HG02943 (cell line): ENCODE results near the gene MAGI1.

Experiments used
- ATAC-seq: cut with Tn5 transposase; IDR thresholded peaks from one replicate; pipeline ENCODE4 v1.9.1; 2021; ENCODE audit warnings: mild to moderate bottlenecking, low read depth, moderate library complexity; ENCODE audit not compliant: unreplicated experiment

MAGI1 gene

DNA sequence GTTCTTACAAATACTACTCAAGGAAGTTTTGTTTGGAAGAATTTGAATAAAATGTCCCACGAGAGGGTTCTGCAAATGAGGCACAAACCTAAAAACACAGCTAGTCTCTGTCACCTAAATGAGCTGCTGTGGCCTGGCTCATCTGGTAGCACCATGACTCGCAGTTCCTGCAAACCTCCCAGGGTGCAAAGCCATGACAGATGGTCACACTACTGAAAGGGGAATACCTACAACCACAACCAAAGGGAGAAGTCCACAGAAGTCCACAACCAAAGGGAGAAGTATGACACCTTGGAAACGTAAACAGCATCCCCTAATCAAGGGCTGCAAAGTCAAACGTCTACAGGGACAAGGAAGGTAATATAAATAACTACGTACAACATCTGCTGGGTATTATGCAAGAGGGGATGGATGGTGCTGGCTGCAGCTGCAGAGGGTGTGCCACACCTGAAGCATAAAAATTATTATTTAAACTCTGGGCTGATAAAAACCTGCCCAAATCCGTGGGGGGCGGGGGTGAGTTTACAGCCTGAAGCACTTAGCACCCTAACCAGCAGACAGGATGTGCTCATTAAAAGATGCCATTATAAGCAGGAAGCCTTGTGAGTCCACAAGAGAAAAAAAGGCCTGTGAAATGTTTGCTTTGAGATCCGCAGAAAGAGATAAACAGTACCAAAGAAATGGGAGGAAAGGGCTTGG lies 184.0 kb downstream of the MAGI1 start:
- ATAC-seq, result no peak

DNA sequence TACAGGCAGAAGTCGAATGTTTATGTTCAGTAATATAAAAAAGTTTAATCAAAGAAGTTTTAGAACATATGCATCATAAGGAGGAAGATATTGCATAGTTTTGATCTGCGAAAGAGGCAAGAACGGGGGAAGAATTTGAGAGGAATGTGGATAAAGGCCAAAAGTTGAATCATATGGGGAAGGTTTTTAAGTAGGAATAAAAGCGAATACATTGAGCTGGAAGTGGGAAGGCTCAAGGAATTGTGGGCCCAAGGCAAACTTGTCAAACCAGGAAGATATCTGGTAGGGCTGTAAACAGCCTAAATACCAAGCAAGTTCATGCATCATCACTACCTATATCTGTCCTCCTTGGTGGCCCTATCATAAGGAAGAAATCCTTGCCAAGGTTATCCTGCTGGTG lies 186.9 kb downstream of the MAGI1 start:
- ATAC-seq, result no peak

DNA sequence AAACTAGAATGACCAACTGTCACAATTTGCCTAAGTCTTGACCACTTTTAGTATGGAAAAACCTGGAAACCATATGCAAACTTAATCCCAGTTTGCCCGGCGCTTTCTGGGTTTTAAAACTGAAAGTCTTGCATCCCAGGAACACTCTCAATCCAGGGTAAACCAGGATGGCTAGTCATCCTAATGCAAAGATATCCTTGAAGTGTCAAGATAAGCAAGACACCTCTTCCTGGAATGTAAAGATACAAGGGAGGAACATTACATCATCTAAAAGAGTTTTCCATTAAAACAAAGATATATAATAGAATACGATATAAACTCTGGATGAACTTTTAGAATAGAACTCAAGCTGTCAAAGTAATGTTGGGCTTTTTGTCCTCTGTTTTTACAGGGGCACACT lies 188.5 kb downstream of the MAGI1 start:
- no peak for ATAC-seq

DNA sequence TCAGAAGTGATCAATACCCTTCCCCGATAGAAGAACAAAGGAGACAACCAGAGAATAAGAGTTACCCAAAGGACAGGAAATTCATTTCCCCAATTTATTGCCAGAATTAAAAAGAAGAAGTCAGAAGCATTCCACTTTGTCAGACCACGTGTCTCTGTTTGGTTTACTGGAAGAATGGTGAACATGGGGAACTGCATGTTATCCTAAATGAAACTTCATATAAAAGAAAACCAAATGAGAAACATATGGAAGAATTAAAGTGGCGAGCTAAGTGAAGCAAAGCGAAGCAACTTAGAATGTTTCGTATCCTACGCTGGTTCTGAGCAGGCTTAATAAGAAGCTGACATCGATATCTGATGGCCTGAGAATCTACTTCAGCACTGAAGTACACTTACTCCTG lies 190.7 kb downstream of the MAGI1 start:
- ATAC-seq, result no peak

DNA sequence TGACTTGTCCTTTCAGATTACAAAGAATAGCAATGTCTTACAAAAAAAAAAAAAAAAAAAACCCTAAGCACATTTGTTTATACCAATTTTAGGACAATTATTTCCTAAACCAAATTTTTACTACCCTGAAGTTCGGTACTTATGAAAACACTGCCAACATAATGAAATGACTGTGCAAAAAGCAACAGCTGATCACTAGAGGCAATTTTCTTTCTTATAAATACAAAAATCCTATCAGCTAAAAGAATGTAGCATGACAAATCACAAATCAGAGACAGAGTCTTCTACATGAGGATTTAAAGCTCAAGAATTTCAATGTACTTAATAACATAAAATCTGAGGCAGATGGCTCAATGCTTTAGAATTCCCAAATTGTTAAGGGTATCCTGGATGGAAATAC lies 191.8 kb downstream of the MAGI1 start:
- ATAC-seq, result no peak

DNA sequence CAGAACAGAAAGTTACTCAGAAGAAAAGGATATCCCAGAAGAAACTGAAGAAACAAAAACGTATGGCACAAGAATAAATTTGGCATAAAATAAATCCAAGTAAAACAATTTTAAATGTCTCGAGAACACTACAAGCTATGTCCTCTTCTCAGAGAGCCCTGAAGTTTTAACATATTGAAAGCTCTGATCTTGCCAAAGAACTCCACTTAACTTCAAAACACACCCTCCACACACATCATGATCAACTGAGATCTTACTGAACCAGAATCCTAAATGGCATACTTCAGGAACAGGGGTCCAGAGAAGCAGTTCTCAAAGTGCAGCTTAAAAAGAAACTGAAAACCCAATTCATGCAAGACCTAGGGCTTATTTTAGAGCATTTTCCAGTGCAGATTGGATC lies 194.3 kb downstream of the MAGI1 start:
- ATAC-seq, result no peak

DNA sequence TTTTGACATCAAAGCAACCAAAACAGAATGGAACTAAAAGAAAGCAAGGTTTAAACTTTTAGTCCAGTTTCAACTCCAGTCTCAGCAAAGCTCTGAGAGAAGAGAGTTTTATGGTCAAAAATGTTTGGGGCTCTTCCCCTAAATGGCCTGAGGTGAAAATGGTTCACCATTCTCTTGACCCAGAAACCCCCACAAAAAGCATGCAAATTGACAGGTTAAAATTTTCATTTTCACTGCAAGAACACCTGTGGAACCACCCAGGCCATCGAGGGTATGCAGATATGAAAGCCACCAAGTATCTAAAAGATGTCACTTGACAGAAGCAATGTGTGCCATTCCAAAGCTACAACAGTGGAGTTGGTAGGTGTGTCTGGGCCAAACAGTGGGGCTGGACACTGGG lies 195.0 kb downstream of the MAGI1 start:
- ATAC-seq, result no peak

DNA sequence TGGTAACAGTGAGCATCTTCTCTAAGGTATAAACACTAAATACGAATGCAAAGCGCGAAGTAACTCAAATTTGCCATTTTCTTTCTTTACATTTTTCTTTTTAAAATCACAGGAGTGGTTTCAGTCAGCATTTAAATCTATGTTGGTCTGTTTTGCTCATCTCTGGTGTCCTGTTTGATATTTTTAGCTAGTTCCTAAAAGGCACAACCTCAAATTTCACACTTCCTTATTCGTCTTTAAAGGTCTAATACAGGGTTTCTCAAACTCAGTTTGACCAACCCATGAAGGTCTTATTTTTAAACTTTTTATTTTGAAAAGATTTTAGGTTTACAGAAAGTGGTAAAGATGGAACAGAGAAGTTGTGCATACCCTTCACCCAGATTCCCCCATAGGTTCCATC lies 201.1 kb downstream of the MAGI1 start:
- ATAC-seq, result no peak

DNA sequence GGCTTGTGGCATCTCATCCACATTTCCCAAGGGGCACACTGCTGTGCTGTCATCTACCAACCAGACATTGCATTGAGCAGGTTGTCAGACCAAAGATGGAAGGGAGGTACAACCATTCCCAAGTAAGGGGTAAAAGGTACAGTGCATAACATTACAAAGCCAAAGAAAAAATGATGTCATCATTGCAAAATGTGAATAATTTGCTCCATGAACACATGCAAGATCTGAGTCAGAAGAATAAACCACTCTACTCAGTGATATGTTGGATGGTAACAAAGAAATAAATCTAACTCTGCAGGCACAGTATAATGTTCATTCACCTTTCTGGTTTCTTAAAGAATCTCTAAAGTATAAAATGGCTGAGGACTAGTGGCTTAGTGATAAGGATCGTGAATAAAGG lies 202.7 kb downstream of the MAGI1 start:
- ATAC-seq, result no peak

DNA sequence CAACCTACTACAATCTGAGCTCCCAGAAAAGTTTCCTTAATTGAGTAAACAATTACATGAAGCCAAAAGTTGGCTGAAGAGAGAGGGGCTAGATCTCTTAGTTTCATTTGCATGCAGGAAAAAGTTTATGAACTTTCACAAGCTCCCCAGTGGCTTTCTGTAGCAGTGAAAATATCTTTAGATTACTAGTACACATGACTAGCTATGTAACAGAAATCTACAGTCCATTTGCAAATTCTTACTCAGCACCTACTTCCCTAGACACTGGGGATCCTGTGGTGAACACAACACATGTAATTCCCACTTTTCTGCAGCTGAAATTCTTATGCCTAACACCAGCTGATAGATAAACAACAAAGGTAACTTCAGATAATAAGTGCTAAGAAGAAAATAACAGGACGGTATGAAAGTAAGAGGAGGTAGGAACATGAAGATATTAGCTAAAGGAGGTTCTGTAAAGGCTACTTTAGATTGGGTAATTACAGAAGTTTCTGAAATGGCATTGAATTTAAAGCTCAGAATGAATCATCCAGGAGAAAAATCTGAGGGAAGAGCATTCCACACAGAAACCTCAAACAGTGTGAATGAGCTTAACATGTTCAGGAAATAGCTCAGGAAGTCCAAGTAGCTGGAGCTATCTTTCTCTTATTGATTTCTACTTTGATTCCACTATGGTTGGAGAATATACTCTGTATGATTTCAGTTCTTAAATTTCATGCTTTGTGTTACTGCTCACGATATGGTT lies 204.8 kb downstream of the MAGI1 start:
- ATAC-seq, result no peak

DNA sequence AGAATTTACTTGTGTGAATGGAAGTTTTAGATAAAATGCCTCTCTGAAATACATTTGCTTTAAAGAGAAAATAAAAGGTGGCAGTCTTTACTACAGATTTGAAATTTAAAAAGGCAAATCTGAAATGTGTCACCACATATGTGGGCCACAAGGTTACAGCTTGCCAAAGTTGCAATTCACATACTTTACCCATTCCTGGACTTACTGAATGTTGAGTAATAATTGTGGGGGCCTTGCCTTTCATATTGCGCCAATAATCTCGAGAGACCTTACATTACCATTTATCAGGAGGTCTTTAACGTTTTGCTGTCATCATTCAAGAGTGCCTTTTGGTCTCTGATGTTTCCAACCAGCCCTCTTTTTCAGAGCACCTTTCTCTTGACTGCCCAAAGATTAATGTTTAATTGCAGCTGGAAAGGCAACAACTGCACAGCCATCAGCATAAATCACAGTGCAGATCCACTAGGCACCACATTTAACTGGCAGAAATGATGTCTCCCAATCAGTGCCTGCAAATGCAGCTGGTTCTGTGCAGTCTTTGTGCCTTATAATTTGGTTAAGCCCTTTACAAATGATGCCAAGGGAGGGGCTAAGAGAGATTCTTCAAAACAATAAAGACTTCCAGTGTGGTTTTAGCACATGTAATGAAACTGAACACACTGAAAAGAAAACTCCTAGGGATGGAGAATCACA lies 206.8 kb downstream of the MAGI1 start:
- ATAC-seq, result no peak

DNA sequence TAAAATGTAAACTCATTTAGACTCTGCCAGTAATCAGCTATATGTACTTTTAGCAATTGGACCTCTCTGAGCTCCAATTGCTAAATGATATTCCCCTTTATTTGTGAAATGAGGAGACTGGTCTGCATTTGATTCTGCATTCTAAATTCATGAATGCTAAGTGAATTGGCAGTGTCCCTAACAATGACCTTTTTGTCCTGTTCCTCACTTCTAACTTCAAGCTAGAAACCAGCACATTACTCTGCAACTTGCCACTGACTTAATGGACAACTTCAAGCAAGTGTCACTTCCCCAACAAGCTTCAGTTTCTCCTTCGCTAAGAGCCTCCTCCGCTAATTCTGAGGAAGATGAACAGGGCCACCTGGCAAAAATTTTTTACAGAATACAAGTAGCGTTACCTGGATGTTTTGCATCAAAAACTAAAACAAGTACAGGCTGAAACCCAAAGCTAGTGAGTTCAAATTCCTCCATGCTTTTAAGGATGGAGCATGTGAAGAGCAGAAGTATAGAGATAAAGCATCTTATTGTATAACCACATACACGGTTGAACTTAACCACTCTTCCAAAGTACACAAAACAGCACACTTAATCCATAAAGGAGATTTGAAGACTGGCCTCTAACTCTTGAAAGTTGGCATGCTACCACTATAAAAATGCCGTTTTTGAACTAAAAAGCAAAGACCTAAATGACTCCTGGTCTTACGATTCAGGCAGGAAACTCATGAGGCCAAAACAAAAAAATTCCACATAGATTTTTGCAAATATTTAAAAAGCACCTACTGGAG lies 207.6 kb downstream of the MAGI1 start:
- no peak for ATAC-seq

DNA sequence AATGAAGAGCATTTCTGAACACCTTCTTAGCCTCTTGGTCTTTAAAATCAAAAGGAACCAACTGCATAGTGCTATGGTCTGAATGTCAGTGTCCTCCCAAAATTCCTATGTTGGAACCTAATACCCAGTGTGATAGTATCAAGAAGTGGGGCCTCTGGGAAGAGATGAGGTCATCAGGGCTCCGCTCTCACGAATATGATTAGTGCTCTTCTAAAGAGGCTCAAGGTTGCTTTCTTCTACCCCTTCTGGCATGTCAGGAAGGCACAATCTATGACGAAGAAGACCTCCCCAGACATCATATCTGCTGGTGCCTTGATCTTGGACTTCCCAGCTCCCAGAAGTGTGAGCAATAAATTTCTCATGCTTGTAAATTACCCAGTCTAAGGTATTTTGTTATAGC lies 209.5 kb downstream of the MAGI1 start:
- ATAC-seq, result no peak

DNA sequence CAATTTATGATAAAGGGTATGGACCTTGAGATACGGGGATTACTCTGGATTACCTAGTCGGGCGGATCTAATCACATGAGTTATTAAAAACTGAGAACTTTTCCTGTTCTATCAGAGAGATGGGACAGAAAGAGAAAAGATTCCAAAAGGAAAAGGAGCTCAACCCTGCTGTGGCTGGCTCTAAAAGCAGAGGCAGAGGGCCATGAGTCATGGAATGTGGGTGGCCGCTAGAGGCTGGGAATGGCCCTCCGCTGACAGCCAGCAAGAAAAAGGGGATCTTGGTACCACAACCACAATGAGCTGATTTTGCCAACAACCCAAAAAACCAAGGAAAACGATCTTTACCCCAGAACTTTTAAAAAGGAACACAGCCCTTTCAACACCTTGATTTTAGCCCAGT lies 210.0 kb downstream of the MAGI1 start:
- no peak for ATAC-seq

DNA sequence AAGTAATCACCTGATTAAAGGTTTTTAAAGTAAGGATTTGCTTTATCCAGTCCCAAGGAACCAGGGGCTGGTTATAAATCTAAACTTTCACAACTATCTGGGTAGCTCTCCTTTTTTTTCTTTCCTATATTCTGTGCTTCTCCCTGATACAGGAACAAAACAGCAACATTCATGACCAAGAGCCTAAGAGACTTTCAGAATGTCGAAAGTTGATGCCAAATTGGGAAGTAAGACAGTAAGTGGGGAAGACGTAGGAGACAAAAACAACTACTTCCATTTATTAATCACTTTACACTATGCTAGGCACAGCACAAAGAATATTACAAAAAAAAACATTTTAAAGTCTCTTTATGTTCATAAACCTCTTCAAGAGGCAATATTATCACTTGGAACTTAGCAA lies 211.6 kb downstream of the MAGI1 start:
- no peak for ATAC-seq

DNA sequence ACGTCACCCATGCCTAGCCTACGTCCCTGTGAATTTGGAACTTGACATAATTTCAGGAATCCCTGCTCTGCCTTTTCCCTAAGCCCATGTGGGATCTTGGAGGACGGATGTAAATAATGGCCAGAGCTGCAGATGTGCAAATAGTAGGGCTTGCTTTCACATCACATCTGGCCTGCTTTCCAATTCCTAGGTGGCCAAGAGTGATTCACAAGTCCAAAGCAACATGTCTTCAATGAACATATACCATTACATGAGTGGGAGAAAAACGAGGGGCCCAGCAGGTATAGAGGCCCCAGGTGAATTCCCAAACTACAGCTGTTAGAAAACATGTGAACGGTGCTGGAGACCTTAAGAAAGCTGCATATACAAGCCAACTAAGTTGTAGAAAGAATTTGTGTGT lies 214.6 kb downstream of the MAGI1 start:
- ATAC-seq, result no peak

DNA sequence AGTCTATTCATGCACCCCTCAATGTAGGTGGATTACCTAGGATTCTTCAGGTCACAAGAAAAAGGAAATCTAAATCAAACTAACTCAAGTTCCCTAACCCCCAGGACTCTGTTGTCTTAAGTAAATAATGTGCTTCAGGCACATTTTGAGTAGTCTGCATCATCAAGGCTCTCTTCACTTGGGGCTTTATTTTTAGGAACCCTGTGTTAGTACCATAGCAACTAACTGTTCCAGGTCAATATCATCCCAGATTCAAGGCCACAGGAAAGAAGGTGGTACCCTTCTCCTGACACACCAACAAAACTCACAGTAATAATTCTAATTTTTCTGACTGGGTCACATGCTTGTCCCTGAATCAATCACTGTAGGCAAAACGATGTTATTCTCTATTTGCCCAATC lies 218.1 kb downstream of the MAGI1 start:
- ATAC-seq, result no peak

DNA sequence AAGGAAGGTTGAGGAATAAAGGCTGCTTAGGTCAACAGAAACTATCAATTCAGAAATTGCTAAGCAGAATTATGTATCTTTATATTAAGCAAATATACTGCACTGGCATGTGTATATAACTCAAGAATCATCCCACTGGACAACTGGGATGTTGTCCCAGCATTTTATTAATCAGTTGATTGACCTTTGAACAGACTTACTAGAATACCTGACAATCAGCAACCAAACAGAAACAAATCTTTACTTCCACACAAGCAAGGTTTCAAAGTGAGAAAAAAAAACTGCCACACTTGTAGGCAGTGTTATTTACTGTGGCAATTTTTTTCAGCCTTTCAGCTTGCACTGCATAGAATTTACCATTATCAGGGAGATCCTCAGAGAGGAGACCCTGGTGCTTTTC lies 218.8 kb downstream of the MAGI1 start:
- ATAC-seq, result no peak

DNA sequence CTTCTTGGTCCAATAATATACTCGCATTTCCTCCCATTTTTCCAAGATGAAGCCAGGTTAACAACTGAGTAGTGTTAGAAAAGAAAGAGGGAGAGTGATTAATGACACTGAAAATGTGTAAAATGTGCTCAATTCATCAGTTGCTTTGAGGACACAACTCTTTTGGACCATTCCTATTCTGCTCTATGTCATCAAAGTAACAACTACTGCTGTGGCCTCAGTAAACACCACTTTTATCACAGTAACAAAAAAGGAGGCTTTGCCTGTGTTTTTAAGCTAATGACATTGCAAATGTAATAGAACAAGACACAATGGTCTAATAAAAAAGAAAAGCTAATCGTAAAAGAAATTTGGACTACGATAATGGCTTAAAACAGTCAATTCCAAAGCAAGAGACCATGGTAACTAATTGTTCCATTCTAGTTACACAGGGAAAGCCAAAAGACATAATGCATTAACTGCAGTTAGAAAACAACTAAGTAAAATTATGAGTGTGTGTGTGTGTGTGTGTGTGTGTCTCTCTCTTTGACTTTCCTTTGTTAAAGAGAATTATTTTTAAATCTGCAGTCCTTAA lies 221.1 kb downstream of the MAGI1 start:
- ATAC-seq, result no peak

DNA sequence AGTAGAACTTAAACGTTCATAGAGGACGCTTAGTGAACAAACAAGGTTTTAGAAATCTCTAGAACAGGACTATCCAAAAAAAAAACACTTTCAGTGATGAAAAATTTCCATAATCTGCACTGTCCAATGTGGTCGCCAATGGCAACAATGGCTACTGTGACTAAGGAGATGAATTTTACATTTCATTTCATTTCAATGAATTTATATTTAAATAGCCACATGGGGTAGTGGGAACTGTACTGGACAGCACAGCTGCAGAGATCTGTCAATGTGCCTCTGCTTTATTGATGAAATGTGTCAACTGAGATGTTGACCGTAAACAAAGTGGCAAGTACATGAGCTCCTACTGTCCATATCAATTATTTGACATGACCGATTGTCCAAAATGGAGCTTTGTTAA lies 222.5 kb downstream of the MAGI1 start:
- no peak for ATAC-seq
